HepG2 (cell line): ENCODE results near the gene YPEL5.

ENCODE experiments used
- ZBTB40 ChIP-seq, 2 experiments: fragments of 450-650 bp in 1 of 2; sonication (generic) in 1 of 2; formaldehyde crosslinking in 1 of 2; IDR thresholded peaks; 2 replicates each; pipeline versions ENCODE4 v1.6.1 to v1.8.0; 2016 to 2022; ENCODE audit warnings: antibody characterized with exemption in 1 of 2, mild to moderate bottlenecking in 1 of 2, missing genetic modification reagents in 1 of 2
- ZSCAN25 ChIP-seq: sonication (generic); formaldehyde crosslinking; IDR thresholded peaks from 2 replicates; pipeline ENCODE4 v1.8.0; 2022; ENCODE audit warnings: mild to moderate bottlenecking, missing genetic modification reagents
- TF ChIP-seq, protein P1 (sequence below): sonication (generic); formaldehyde crosslinking; IDR thresholded peaks from 2 replicates; pipeline ENCODE4 v1.5.0; 2020; ENCODE audit warnings: mild to moderate bottlenecking, missing genetic modification reagents, moderate library complexity
- TF ChIP-seq, protein P2 (sequence below): sonication (generic); formaldehyde crosslinking; IDR thresholded peaks from 2 replicates; pipeline ENCODE4 v1.8.1; 2023; ENCODE audit warnings: missing genetic modification reagents, inconsistent platforms, borderline replicate concordance

DNA sequence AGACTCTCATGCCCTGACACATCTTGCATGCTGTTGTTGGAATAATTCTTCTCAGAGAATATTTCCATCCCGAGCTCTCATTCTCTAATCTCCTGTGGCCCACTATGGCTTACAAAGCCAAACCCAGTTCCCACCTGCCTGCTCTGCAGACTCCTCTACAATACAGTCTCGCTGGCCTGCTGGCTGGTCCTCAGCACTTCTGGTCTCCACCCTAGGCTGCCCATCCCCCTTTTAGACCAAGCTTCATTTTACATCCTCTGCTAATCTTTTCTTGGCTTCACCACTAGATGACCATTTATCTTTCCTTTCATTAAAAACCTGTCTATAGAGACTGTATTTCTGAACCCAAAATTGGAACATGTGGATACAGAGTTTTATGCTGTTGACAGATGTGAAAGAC, 42.5 kb upstream of the YPEL5 start:
- TF ChIP-seq ZSCAN25 = no peak
- TF ChIP-seq, protein P1, sequence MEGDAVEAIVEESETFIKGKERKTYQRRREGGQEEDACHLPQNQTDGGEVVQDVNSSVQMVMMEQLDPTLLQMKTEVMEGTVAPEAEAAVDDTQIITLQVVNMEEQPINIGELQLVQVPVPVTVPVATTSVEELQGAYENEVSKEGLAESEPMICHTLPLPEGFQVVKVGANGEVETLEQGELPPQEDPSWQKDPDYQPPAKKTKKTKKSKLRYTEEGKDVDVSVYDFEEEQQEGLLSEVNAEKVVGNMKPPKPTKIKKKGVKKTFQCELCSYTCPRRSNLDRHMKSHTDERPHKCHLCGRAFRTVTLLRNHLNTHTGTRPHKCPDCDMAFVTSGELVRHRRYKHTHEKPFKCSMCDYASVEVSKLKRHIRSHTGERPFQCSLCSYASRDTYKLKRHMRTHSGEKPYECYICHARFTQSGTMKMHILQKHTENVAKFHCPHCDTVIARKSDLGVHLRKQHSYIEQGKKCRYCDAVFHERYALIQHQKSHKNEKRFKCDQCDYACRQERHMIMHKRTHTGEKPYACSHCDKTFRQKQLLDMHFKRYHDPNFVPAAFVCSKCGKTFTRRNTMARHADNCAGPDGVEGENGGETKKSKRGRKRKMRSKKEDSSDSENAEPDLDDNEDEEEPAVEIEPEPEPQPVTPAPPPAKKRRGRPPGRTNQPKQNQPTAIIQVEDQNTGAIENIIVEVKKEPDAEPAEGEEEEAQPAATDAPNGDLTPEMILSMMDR (CRISPR knock-in tag) = no peak
- TF ChIP-seq ZBTB40 (IDR thresholded peaks at IDR 0.05) = no peak
- no peak for TF ChIP-seq ZBTB40 (CRISPR knock-in tag; IDR thresholded peaks at IDR 0.05)
- TF ChIP-seq, protein P2, sequence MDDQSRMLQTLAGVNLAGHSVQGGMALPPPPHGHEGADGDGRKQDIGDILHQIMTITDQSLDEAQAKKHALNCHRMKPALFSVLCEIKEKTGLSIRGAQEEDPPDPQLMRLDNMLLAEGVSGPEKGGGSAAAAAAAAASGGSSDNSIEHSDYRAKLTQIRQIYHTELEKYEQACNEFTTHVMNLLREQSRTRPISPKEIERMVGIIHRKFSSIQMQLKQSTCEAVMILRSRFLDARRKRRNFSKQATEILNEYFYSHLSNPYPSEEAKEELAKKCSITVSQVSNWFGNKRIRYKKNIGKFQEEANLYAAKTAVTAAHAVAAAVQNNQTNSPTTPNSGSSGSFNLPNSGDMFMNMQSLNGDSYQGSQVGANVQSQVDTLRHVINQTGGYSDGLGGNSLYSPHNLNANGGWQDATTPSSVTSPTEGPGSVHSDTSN = no peak
